Stimulated activated CD4-positive, alpha-beta T cell treated with anti-CD3 and anti-CD28 coated beads, Interleukin-12 subunit alpha, Interleukin-12 subunit beta, amount 100 ng/mL, for 48 hours (primary cell): ENCODE data around the gene TPM2.
A peak's percentile ranks its signal among the peaks of the same experiment; 100 is the strongest.
"Not testable (repeated sequence)": the region's sequence is repeated elsewhere in the genome, so short reads cannot be mapped to it uniquely, and the experiment has no call there.

ENCODE experiments used
- DNase-seq, 3 donors: peaks; one replicate each; pipeline ENCODE4 v3.0.0-alpha.2; 2020; ENCODE audit warnings: low read depth in 2 of 3, low spot score in 1 of 3

The TPM2 gene

GRCh38 chr9:35656831-35657545, 32.7 kb downstream of the TPM2 start:
- no peak for DNase-seq

- no peak for DNase-seq
Observed at GRCh38 chr9:35656348-35656747, 33.4 kb downstream of the TPM2 start.

GRCh38 chr9:35653611-35654010, 36.1 kb downstream of the TPM2 start:
- DNase-seq, result no peak

- no peak for DNase-seq
Observed at GRCh38 chr9:35652829-35653209, 36.9 kb downstream of the TPM2 start.

- no peak for DNase-seq
Observed at GRCh38 chr9:35651956-35652828, 37.5 kb downstream of the TPM2 start.

GRCh38 chr9:35650341-35651158, 39.2 kb downstream of the TPM2 start, which contains the start of gene SIT1:
TSS of gene SIT1 (minus strand) at chr9:35650931. CDS start at chr9:35650853, 78 bp downstream.
- peak in 1 of 3 donors; percentile 24 for DNase-seq

- peak in 1 of 3 donors; percentile 22 for DNase-seq
Observed at GRCh38 chr9:35649431-35650340, 40.0 kb downstream of the TPM2 start.

- DNase-seq, result peak; percentile 83 to 88 (median 84)
Observed at GRCh38 chr9:35646533-35647265, 43.0 kb downstream of the TPM2 start.

- no peak for DNase-seq
Observed at GRCh38 chr9:35646153-35646532, 43.6 kb downstream of the TPM2 start.

- not testable (repeated sequence) for DNase-seq
Observed at GRCh38 chr9:35645736-35646135, 44.0 kb downstream of the TPM2 start.

GRCh38 chr9:35643046-35643445, 46.7 kb downstream of the TPM2 start:
- DNase-seq, result no peak

GRCh38 chr9:35641478-35641877, 48.2 kb downstream of the TPM2 start:
- DNase-seq, result not testable (repeated sequence)

GRCh38 chr9:35640431-35640830, 49.3 kb downstream of the TPM2 start:
- DNase-seq, result not testable (repeated sequence)

GRCh38 chr9:35639631-35640030, 50.1 kb downstream of the TPM2 start:
- no peak for DNase-seq

- DNase-seq, result not testable (repeated sequence)
Observed at GRCh38 chr9:35639225-35639624, 50.5 kb downstream of the TPM2 start.

GRCh38 chr9:35638751-35639150, 51.0 kb downstream of the TPM2 start:
- not testable (repeated sequence) for DNase-seq

- DNase-seq, result not testable (repeated sequence)
Observed at GRCh38 chr9:35637427-35637955, 52.2 kb downstream of the TPM2 start.

GRCh38 chr9:35636877-35637246, 52.9 kb downstream of the TPM2 start:
- DNase-seq, result not testable (repeated sequence)

GRCh38 chr9:35636135-35636876, 53.4 kb downstream of the TPM2 start:
- DNase-seq, result no peak
